ENCODE measurements around the gene BRSK1. TPM values are rescaled to one million over a fixed set of nuclear protein-coding genes. Genes with fewer than 3 reads are reported as not detected.

The BRSK1 gene
- total and polyA plus RNA-seq, 2 of the 13 experiments (the other 11 are each of a cell fraction or from before 2014, with no cell fraction given): 0.18 to 1.2 TPM

DNA sequence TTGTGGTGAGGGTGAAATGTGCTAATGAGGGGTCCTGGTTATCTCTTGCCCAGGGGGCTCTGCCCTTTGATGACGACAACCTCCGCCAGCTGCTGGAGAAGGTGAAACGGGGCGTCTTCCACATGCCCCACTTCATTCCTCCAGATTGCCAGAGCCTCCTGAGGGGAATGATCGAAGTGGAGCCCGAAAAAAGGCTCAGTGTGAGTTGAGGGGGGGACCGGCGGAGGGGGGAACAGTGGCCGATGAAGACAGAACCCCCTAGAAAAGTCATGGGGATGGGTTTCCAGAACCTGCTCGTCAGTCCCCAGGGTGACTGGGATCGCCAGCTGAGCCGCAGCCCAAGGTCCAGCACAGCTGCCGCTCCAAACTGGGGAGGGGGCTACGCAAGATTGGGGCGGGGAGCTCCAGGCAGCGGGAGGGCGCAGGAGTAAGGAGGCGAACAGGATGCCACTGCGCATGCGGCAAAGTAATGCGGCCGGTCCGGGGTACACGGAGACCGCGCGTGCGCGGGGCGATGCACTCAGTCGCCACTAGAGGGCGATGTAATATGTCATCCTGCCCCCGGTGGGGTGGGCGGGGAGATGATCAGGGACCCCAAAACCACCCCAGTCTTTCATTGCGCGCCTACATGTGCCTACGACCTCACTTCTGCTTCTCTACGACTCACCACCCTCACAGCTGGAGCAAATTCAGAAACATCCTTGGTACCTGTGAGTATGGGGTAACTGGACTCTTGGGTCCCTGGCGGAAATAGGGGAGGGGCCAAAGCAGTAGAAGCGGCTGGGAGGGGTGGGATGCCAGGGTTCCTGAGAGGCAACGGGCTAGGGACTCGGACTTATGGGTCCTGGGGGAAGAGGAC is 17.9 kb downstream of the BRSK1 start (continued):
- TF ChIP-seq, protein P1, sequence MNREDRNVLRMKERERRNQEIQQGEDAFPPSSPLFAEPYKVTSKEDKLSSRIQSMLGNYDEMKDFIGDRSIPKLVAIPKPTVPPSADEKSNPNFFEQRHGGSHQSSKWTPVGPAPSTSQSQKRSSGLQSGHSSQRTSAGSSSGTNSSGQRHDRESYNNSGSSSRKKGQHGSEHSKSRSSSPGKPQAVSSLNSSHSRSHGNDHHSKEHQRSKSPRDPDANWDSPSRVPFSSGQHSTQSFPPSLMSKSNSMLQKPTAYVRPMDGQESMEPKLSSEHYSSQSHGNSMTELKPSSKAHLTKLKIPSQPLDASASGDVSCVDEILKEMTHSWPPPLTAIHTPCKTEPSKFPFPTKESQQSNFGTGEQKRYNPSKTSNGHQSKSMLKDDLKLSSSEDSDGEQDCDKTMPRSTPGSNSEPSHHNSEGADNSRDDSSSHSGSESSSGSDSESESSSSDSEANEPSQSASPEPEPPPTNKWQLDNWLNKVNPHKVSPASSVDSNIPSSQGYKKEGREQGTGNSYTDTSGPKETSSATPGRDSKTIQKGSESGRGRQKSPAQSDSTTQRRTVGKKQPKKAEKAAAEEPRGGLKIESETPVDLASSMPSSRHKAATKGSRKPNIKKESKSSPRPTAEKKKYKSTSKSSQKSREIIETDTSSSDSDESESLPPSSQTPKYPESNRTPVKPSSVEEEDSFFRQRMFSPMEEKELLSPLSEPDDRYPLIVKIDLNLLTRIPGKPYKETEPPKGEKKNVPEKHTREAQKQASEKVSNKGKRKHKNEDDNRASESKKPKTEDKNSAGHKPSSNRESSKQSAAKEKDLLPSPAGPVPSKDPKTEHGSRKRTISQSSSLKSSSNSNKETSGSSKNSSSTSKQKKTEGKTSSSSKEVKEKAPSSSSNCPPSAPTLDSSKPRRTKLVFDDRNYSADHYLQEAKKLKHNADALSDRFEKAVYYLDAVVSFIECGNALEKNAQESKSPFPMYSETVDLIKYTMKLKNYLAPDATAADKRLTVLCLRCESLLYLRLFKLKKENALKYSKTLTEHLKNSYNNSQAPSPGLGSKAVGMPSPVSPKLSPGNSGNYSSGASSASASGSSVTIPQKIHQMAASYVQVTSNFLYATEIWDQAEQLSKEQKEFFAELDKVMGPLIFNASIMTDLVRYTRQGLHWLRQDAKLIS (CRISPR knock-in tag; IDR thresholded peaks at IDR 0.05): no peak
- TF ChIP-seq SRY (CRISPR knock-in tag; IDR thresholded peaks at IDR 0.05) (0 out of 2 replicates have a peak, but pooled peaks have one; percentile 18), ZNF343 (CRISPR knock-in tag; IDR thresholded peaks at IDR 0.05) (0 out of 2 replicates have a peak, but pooled peaks have one; percentile 36), SP4 (CRISPR knock-in tag; IDR thresholded peaks at IDR 0.05) (peak; percentile 38; the same call in 1 of the 2 replicates), ZNF235 (CRISPR knock-in tag; IDR thresholded peaks at IDR 0.05; ENCODE audit: borderline replicate concordance) (0 out of 2 replicates have a peak, but pooled peaks have one; percentile 43), THAP11 (CRISPR knock-in tag; IDR thresholded peaks at IDR 0.05) (peak; percentile 77), MTA1 (CRISPR knock-in tag; IDR thresholded peaks at IDR 0.05; ENCODE audit: borderline replicate concordance) (peak; percentile 66; the same call in 1 of the 2 replicates), ZNF160 (CRISPR knock-in tag; IDR thresholded peaks at IDR 0.05) (0 out of 2 replicates have a peak, but pooled peaks have one; percentile 31), HDAC2 (CRISPR knock-in tag; IDR thresholded peaks at IDR 0.05) (peak; percentile 29; the same call in 1 of the 2 replicates), HOXA5 (CRISPR knock-in tag; IDR thresholded peaks at IDR 0.05) (0 out of 2 replicates have a peak, but pooled peaks have one; percentile 43), KDM3A (CRISPR knock-in tag; IDR thresholded peaks at IDR 0.05; ENCODE audit: low read depth) (peak; percentile 67; the same call in 1 of the 2 replicates), LCORL (IDR thresholded peaks at IDR 0.05) (no peak), LCORL (CRISPR knock-in tag; IDR thresholded peaks at IDR 0.05) (peak; percentile 35; the same call in 1 of the 2 replicates), RFX5 (IDR thresholded peaks at IDR 0.05; ENCODE audit: low read depth, low read length) (no peak), GABPB1 (CRISPR knock-in tag; IDR thresholded peaks at IDR 0.05) (peak; percentile 49; the same call in 1 of the 2 replicates), GATAD2A (CRISPR knock-in tag; IDR thresholded peaks at IDR 0.05) (peak; percentile 48), ERF (CRISPR knock-in tag; IDR thresholded peaks at IDR 0.05) (peak; percentile 38; the same call in 1 of the 2 replicates), SRSF1 (optimal IDR thresholded peaks at IDR 0.05; ENCODE audit: low read depth, low read length) (peak; percentile 27)
- TF ChIP-seq, protein P2, sequence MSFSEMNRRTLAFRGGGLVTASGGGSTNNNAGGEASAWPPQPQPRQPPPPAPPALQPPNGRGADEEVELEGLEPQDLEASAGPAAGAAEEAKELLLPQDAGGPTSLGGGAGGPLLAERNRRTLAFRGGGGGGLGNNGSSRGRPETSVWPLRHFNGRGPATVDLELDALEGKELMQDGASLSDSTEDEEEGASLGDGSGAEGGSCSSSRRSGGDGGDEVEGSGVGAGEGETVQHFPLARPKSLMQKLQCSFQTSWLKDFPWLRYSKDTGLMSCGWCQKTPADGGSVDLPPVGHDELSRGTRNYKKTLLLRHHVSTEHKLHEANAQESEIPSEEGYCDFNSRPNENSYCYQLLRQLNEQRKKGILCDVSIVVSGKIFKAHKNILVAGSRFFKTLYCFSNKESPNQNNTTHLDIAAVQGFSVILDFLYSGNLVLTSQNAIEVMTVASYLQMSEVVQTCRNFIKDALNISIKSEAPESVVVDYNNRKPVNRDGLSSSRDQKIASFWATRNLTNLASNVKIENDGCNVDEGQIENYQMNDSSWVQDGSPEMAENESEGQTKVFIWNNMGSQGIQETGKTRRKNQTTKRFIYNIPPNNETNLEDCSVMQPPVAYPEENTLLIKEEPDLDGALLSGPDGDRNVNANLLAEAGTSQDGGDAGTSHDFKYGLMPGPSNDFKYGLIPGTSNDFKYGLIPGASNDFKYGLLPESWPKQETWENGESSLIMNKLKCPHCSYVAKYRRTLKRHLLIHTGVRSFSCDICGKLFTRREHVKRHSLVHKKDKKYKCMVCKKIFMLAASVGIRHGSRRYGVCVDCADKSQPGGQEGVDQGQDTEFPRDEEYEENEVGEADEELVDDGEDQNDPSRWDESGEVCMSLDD (CRISPR knock-in tag; IDR thresholded peaks at IDR 0.05; ENCODE audit: borderline replicate concordance): peak; percentile 85; the same call in 1 of the 2 replicates
- TF ChIP-seq, protein P3, sequence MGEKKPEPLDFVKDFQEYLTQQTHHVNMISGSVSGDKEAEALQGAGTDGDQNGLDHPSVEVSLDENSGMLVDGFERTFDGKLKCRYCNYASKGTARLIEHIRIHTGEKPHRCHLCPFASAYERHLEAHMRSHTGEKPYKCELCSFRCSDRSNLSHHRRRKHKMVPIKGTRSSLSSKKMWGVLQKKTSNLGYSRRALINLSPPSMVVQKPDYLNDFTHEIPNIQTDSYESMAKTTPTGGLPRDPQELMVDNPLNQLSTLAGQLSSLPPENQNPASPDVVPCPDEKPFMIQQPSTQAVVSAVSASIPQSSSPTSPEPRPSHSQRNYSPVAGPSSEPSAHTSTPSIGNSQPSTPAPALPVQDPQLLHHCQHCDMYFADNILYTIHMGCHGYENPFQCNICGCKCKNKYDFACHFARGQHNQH (CRISPR knock-in tag; IDR thresholded peaks at IDR 0.05): 0 out of 2 replicates have a peak, but pooled peaks have one; percentile 39
- TF ChIP-seq, protein P4, sequence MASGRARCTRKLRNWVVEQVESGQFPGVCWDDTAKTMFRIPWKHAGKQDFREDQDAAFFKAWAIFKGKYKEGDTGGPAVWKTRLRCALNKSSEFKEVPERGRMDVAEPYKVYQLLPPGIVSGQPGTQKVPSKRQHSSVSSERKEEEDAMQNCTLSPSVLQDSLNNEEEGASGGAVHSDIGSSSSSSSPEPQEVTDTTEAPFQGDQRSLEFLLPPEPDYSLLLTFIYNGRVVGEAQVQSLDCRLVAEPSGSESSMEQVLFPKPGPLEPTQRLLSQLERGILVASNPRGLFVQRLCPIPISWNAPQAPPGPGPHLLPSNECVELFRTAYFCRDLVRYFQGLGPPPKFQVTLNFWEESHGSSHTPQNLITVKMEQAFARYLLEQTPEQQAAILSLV (CRISPR knock-in tag; IDR thresholded peaks at IDR 0.05; ENCODE audit: borderline replicate concordance): peak; percentile 44; the same call in 1 of the 2 replicates
